Measurements from ENCODE around the gene TBC1D3I.
"Not testable (repeated sequence)": the region's sequence is repeated elsewhere in the genome, so short reads cannot be mapped to it uniquely, and the experiment has no call there.

GRCh38 chr17:36206486-36206821 is 57.9 kb downstream of the TBC1D3I start:
- TF ChIP-seq CTCF, POLR2A (IDR thresholded peaks at IDR 0.05): not testable (repeated sequence)

Measured in testis (tissue), 2 donors.